H4 (cell line): ENCODE data around the gene PCNX3. TPM values are rescaled to one million over a fixed set of nuclear protein-coding genes. Genes with fewer than 3 reads are reported as not detected.

ENCODE experiments used
- total RNA-seq: library from RNA; depleted of rRNA; stranded (reverse); fragments of >200 nt; shearing (Covaris generic); gene quantifications from 2 replicates; pipeline ENCODE4 v1.2.3, GENCODE V29; 2014; rRNA removed

The PCNX3 gene
- total RNA-seq, 1 experiment from 2014 or later: 11.7 TPM

Other genes starting within 250 kb of the PCNX3 start
- 0.10 and 0.91 TPM in 2 replicates for gene SLC25A45, start 233.1 kb upstream of the PCNX3 start, total RNA-seq
- 16.3 and 37.3 TPM in 2 replicates for gene FRMD8, start 229.1 kb upstream of the PCNX3 start, total RNA-seq
- 2.9 and 3.4 TPM in 2 replicates for gene NEAT1, start 193.0 kb upstream of the PCNX3 start, total RNA-seq
- 168 and 177 TPM in 2 replicates for gene MALAT1, start 116.7 kb upstream of the PCNX3 start, total RNA-seq
- 34.5 and 38.6 TPM in 2 replicates for gene SCYL1, start 90.7 kb upstream of the PCNX3 start, total RNA-seq
- gene LTBP3, start 57.4 kb upstream of the PCNX3 start, total RNA-seq: 4.2 and 6.3 TPM in 2 replicates
- gene ZNRD2, start 45.3 kb upstream of the PCNX3 start, total RNA-seq: 73.8 and 80.1 TPM in 2 replicates
- 27.5 and 43.1 TPM in 2 replicates for gene FAM89B, start 43.2 kb upstream of the PCNX3 start, total RNA-seq
- 27.9 and 40.0 TPM in 2 replicates for gene EHBP1L1, start 39.7 kb upstream of the PCNX3 start, total RNA-seq
- gene KCNK7, start 20.0 kb upstream of the PCNX3 start, total RNA-seq: not detected in 2 replicates
- 7.4 and 9.1 TPM in 2 replicates for gene MAP3K11, start 1.6 kb upstream of the PCNX3 start, total RNA-seq
- 11.3 and 18.4 TPM in 2 replicates for gene SIPA1, start 22.3 kb downstream of the PCNX3 start, total RNA-seq
- 26.3 and 48.1 TPM in 2 replicates for gene RELA, start 47.1 kb downstream of the PCNX3 start, total RNA-seq
- 39.1 and 45.1 TPM in 2 replicates for gene KAT5, start 96.5 kb downstream of the PCNX3 start, total RNA-seq
- gene RNASEH2C, start 105.0 kb downstream of the PCNX3 start, total RNA-seq: 24.2 and 36.1 TPM in 2 replicates
- gene AP5B1, start 165.2 kb downstream of the PCNX3 start, total RNA-seq: 4.6 and 6.1 TPM in 2 replicates
- gene OVOL1, start 171.3 kb downstream of the PCNX3 start, total RNA-seq: not detected in 2 replicates
- not detected in 2 replicates for gene SNX32, start 218.2 kb downstream of the PCNX3 start, total RNA-seq
- gene CFL1, start 242.4 kb downstream of the PCNX3 start, total RNA-seq: 1,250 and 1,621 TPM in 2 replicates
- gene MUS81, start 244.7 kb downstream of the PCNX3 start, total RNA-seq: 13.6 and 20.0 TPM in 2 replicates